B cell (primary cell): Measurements from ENCODE around the gene GRM4. TPM values are rescaled to one million over a fixed set of nuclear protein-coding genes. Genes with fewer than 3 reads are reported as not detected.

Source experiments
- ATAC-seq: fragments of 200-7000 bp; cut with Tn5 transposase; one replicate; pipeline ENCODE4 v1.10.0; 2021; ENCODE audit warnings: low read depth, mild to moderate bottlenecking, moderate number of reproducible peaks, moderate library complexity
- CTCF ChIA-PET: fragments of 350-600 bp; sonication (Branson Sonifier 250); formaldehyde crosslinking; loops from one replicate; lab custom pipeline; 2021; ENCODE audit warnings: antibody characterized with exemption, inconsistent platforms; lab: Charles Lee
- POLR2A ChIA-PET: fragments of 350-600 bp; sonication (Branson Sonifier 250); formaldehyde crosslinking; loops from one replicate; lab custom pipeline; 2021; ENCODE audit warnings: antibody characterized with exemption; lab: Charles Lee
- DNase-seq: peaks from one replicate; pipeline ENCODE4 v3.0.0; 2013
- H2AFZ ChIP-seq: 2 replicates; pipeline ENCODE4 v1.6.1; 2012; ENCODE audit warnings: mild to moderate bottlenecking, low read depth, low read length; ENCODE audit not compliant: insufficient read depth, poor library complexity, severe bottlenecking
- H3K27ac ChIP-seq, 2 donors: 1 replicate in 1 of 2; 2 replicates in 1 of 2; pipeline ENCODE4 v1.5.1; 2012 to 2013; ENCODE audit warnings: low read length in 2 of 2, mild to moderate bottlenecking in 2 of 2, moderate library complexity in 1 of 2
- H3K27me3 ChIP-seq, 4 experiments: fragments of 200-600 bp in 1 of 4; sonication (generic) in 1 of 4; replicated peaks in 1 of 4; 1 replicate in 2 of 4; 2 replicates in 2 of 4; pipeline versions ENCODE4 v1.6.1 to v1.7.0; 2013 to 2016; ENCODE audit warnings: low read length in 3 of 4, mild to moderate bottlenecking in 2 of 4, mixed read lengths in 1 of 4, moderate library complexity in 1 of 4; ENCODE audit not compliant: insufficient read depth in 4 of 4, control insufficient read depth in 3 of 4; ENCODE audit errors: control extremely low read depth in 1 of 4
- H3K36me3 ChIP-seq, 2 experiments: replicated peaks in 1 of 2; 1 replicate in 1 of 2; 2 replicates in 1 of 2; pipeline versions ENCODE4 v1.6.1 to v1.7.1; 2013; ENCODE audit warnings: low read length in 1 of 2; ENCODE audit not compliant: insufficient read depth in 2 of 2, control insufficient read depth in 1 of 2; ENCODE audit errors: control extremely low read depth in 1 of 2, extremely low read depth in 1 of 2
- H3K4me1 ChIP-seq, 2 donors: fragments of 200-600 bp in 1 of 2; sonication (generic) in 1 of 2; 1 replicate in 1 of 2; 2 replicates in 1 of 2; pipeline versions ENCODE4 v1.5.1 to v1.6.1; 2013 to 2017; ENCODE audit warnings: low read length in 2 of 2; ENCODE audit not compliant: control insufficient read depth in 2 of 2, insufficient read depth in 2 of 2
- H3K4me2 ChIP-seq: replicated peaks from 2 replicates; pipeline ENCODE3; 2012; ENCODE audit warnings: mild to moderate bottlenecking, low read depth, low read length; ENCODE audit not compliant: poor library complexity, severe bottlenecking
- H3K4me3 ChIP-seq, 5 experiments: fragments of 200-600 bp in 1 of 5; sonication (generic) in 1 of 5; 1 replicate in 3 of 5; 2 replicates in 2 of 5; pipeline versions ENCODE4 v1.5.1 to v1.7.0; 2011 to 2016; ENCODE audit warnings: low read length in 4 of 5, mild to moderate bottlenecking in 4 of 5, low read depth in 2 of 5, control low read depth in 1 of 5, moderate library complexity in 1 of 5; ENCODE audit not compliant: insufficient read depth in 1 of 5; ENCODE audit errors: control extremely low read depth in 1 of 5, extremely low read depth in 1 of 5
- H3K79me2 ChIP-seq: fragments of 200-600 bp; sonication (generic); one replicate; pipeline ENCODE4 v1.6.0; 2016; ENCODE audit warnings: low read length; ENCODE audit not compliant: control insufficient read depth, insufficient read depth
- H3K9ac ChIP-seq: fragments of 200-600 bp; sonication (generic); 2 replicates; pipeline ENCODE4 v1.6.1; 2017; ENCODE audit warnings: mild to moderate bottlenecking, low read length, moderate library complexity
- H3K9me3 ChIP-seq, 3 donors: one replicate each; pipeline versions ENCODE4 v1.6.1 to v1.7.1; 2013; ENCODE audit warnings: low read length in 2 of 3; ENCODE audit not compliant: control insufficient read depth in 2 of 3, insufficient read depth in 1 of 3; ENCODE audit errors: control extremely low read depth in 1 of 3
- H4K20me1 ChIP-seq: 2 replicates; pipeline ENCODE4 v1.6.0; 2012; ENCODE audit warnings: mild to moderate bottlenecking, low read length; ENCODE audit not compliant: insufficient read depth, control insufficient read depth, poor library complexity, severe bottlenecking
- H3K27ac Mint-ChIP-seq: one replicate; pipeline ENCODE4 v1.8.0; 2021; ENCODE audit warnings: mixed read lengths
- H3K27me3 Mint-ChIP-seq: one replicate; pipeline ENCODE4 v1.8.0; 2021; ENCODE audit warnings: mixed read lengths
- H3K4me1 Mint-ChIP-seq: one replicate; pipeline ENCODE4 v1.8.0; 2021; ENCODE audit warnings: mixed read lengths
- H3K4me3 Mint-ChIP-seq: one replicate; pipeline ENCODE4 v1.8.0; 2021; ENCODE audit warnings: mixed read lengths
- H3K9me3 Mint-ChIP-seq: one replicate; pipeline ENCODE4 v1.8.0; 2022; ENCODE audit warnings: mixed read lengths; ENCODE audit not compliant: insufficient read depth
- EZH2 ChIP-seq: IDR thresholded peaks from 2 replicates; pipeline ENCODE4 v1.6.1; 2012; ENCODE audit warnings: borderline replicate concordance, low read depth, mild to moderate bottlenecking, moderate library complexity, low read length; ENCODE audit not compliant: insufficient read depth, poor library complexity, severe bottlenecking
- WGBS: methylation state at CpG from one replicate; pipeline ENCODE4 v1.1.5; 2013; ENCODE audit warnings: missing lambda C conversion rate; ENCODE audit not compliant: insufficient coverage; 5-methylcytosine and 5-hydroxymethylcytosine counted together
- intact Hi-C: fragments of 100-400 bp; cut with micrococcal nuclease; formaldehyde crosslinking; loops from one replicate; pipeline ENCODE4 v1.10.0; 2022
- polyA plus RNA-seq: library from polyadenylated mRNA; depleted of rRNA; stranded (reverse); fragments of >200 nt; gene quantifications from 2 replicates; pipeline ENCODE4 v1.2.3, GENCODE V29; 2012
- total RNA-seq, 2 donors: library from RNA; stranded (reverse); fragments of 120-200 nt in 1 of 2; gene quantifications; 1 replicate in 1 of 2; 2 replicates in 1 of 2; pipeline versions ENCODE4 v1.2.3 to v1.2.4, GENCODE V29; 2013 to 2022
- TF ChIP-seq, protein P1 (sequence below): fragments of 200-600 bp; IDR thresholded peaks from one replicate; pipeline ENCODE4 v1.8.0; 2022; ENCODE audit warnings: antibody characterized with exemption, mild to moderate bottlenecking

Gene GRM4
- total and polyA plus RNA-seq, 2 donors (not counting 1 experiment from before 2014, with no cell fraction given), result 0.04 TPM; not detected in 1

DNA sequence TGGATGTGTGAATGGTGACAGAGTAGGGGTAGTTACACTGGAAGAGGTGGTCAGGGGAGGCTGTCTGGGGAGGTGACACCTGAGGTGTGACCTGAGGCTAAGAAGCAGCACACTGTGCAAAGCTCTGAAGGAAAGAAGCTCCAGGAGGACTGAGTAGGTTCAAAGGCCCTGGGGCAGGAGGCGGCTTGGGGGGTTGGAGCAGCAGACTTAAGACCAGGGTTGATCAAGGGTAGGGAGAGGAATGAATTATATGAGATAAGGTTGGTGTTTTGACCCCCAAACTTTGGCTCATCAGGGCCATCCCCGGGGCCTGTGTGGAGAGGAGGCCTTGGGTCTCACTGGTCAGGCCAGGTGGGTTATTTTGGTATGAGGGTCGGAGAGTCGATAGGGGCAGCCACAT is 166.1 kb downstream of the GRM4 start:
- Mint-ChIP-seq H3K27me3 (peaks cover 30% of the 10 kb centered on the region), H3K4me1 (no peaks in the 10 kb centered on the region), H3K9me3 (no peaks in the 10 kb centered on the region), H3K27ac (no peak overlapping the region), H3K4me3 (no peak overlapping the region)
- POLR2A ChIA-PET, result no interaction called here
- TF ChIP-seq EZH2, result no peak
- TF ChIP-seq, protein P1, sequence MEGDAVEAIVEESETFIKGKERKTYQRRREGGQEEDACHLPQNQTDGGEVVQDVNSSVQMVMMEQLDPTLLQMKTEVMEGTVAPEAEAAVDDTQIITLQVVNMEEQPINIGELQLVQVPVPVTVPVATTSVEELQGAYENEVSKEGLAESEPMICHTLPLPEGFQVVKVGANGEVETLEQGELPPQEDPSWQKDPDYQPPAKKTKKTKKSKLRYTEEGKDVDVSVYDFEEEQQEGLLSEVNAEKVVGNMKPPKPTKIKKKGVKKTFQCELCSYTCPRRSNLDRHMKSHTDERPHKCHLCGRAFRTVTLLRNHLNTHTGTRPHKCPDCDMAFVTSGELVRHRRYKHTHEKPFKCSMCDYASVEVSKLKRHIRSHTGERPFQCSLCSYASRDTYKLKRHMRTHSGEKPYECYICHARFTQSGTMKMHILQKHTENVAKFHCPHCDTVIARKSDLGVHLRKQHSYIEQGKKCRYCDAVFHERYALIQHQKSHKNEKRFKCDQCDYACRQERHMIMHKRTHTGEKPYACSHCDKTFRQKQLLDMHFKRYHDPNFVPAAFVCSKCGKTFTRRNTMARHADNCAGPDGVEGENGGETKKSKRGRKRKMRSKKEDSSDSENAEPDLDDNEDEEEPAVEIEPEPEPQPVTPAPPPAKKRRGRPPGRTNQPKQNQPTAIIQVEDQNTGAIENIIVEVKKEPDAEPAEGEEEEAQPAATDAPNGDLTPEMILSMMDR, result no peak
- Histone ChIP-seq H3K9ac (no peak overlapping the region), H4K20me1 (no peaks in the 10 kb centered on the region), H3K79me2 (no peaks in the 10 kb centered on the region), H3K4me3 (no peak overlapping the region), H3K36me3 (no peaks in the 10 kb centered on the region), H2AFZ (no peak overlapping the region), H3K9me3 (peaks cover 0 to 3% (median 0%) of the 10 kb centered on the region in 3 donors), H3K4me1 (no peaks in the 10 kb centered on the region), H3K27me3 (peaks cover 0 to 31% (median 2%) of the 10 kb centered on the region in 4 experiments), H3K27ac (no peak overlapping the region), H3K4me2 (no peak overlapping the region)
- DNase-seq, result no peak
- ATAC-seq, result no peak
- CTCF ChIA-PET, result no interaction called here
- intact Hi-C loops, result no loop called here
- WGBS, result 80% methylated on average over 4 of the region's 4 CpGs

DNA sequence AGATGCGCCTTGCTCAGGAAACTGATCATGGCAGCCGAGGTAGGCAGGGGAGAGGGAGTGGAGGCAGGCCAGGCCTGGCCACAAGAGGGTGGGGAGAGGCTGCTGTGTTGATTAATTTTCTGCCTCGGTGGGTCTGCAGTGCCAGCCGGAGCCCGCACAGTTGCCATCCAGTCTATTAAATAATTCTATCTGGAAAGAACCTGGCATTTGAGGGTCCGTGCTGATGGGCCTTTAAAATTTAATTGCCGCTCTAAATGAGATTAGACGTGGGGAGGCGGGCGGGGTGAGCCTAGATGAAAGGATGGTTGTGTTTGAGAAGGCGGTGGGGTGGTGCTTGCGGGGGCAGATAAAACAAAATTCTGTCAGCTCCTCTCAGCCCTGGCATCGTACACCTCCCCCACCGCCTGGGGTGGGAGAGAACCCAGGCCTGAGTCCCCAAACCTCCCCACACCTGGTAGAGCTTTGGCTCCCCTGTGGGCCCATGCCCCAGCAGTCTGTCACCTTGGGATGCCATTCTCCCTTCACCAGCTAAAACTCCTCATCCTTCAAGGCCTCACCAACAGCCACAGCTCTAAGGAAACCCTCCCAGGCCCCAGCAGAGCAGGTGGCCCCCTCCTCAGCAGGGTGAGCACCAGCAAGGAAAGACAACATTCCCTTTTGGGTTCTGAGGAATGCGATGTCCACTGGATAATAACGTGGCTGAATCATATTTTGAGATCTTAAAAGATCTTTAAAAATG is 167.3 kb downstream of the GRM4 start:
- intact Hi-C loops, result no loop called here
- H3K27ac ChIP-seq, result no peak overlapping the region
- no peak for DNase-seq
- ATAC-seq, result no peak
- H3K4me2 ChIP-seq, result no peak overlapping the region
- H3K9me3 Mint-ChIP-seq, result no peaks in the 10 kb centered on the region
- no peak overlapping the region for H3K4me3 Mint-ChIP-seq
- no peaks in the 10 kb centered on the region for H4K20me1 ChIP-seq
- H3K4me3 ChIP-seq, result no peak overlapping the region
- TF ChIP-seq, protein P1, result no peak
- TF ChIP-seq EZH2, result no peak
- ChIA-PET CTCF (no interaction called here), POLR2A (no interaction called here)
- H3K36me3 ChIP-seq, result no peaks in the 10 kb centered on the region
- H3K27ac Mint-ChIP-seq, result no peak overlapping the region
- peaks cover 0 to 30% (median 2%) of the 10 kb centered on the region in 4 experiments for H3K27me3 ChIP-seq
- H3K9me3 ChIP-seq, result peaks cover 0 to 3% (median 0%) of the 10 kb centered on the region in 3 donors
- peaks cover 28% of the 10 kb centered on the region for H3K27me3 Mint-ChIP-seq
- no peak overlapping the region for H2AFZ ChIP-seq
- 93% methylated on average over 11 of the region's 16 CpGs for WGBS
- no peaks in the 10 kb centered on the region for H3K79me2 ChIP-seq
- no peaks in the 10 kb centered on the region for H3K4me1 Mint-ChIP-seq
- no peaks in the 10 kb centered on the region for H3K4me1 ChIP-seq
- H3K9ac ChIP-seq, result no peak overlapping the region
